Urinary bladder (tissue), 4 donors: ENCODE results near the gene HSD3B7. TPM values are rescaled to one million over a fixed set of nuclear protein-coding genes. Genes with fewer than 3 reads are reported as not detected.

ENCODE experiments used
- DNase-seq: peaks from one replicate; pipeline ENCODE4 v3.0.0-alpha.2; 2015; ENCODE audit errors: extremely low spot score
- H3K27ac ChIP-seq: one replicate; pipeline ENCODE4 v1.5.1; 2013; ENCODE audit warnings: low read depth, mild to moderate bottlenecking, moderate library complexity
- H3K36me3 ChIP-seq: one replicate; pipeline ENCODE4 v1.6.1; 2013; ENCODE audit warnings: mild to moderate bottlenecking, moderate library complexity; ENCODE audit not compliant: insufficient read depth
- H3K4me1 ChIP-seq: one replicate; pipeline ENCODE4 v1.6.1; 2013; ENCODE audit warnings: mild to moderate bottlenecking, moderate library complexity; ENCODE audit not compliant: insufficient read depth
- H3K4me3 ChIP-seq: one replicate; pipeline ENCODE4 v1.5.1; 2013; ENCODE audit warnings: low read depth, low read length
- WGBS: extraction: QIAGEN DNeasy Blood & Tissue Kit; methylation state at CpG from one replicate; pipeline ENCODE4 v1.1.7; 2013; 5-methylcytosine and 5-hydroxymethylcytosine counted together
- polyA plus RNA-seq: library from polyadenylated mRNA; stranded (reverse); fragments of 200-250 nt; gene quantifications from one replicate; pipeline ENCODE4 v1.2.3, GENCODE V29; 2013
- total RNA-seq: library from RNA; depleted of rRNA; stranded (reverse); fragments of >200 nt; gene quantifications from one replicate; pipeline ENCODE4 v1.2.3, GENCODE V29; 2014
- donor health status: healthy with polysubstance abuse.
- donor health status: healthy.

HSD3B7 gene
- total and polyA plus RNA-seq, 2 donors, result 11.0 to 20.3 TPM

DNA sequence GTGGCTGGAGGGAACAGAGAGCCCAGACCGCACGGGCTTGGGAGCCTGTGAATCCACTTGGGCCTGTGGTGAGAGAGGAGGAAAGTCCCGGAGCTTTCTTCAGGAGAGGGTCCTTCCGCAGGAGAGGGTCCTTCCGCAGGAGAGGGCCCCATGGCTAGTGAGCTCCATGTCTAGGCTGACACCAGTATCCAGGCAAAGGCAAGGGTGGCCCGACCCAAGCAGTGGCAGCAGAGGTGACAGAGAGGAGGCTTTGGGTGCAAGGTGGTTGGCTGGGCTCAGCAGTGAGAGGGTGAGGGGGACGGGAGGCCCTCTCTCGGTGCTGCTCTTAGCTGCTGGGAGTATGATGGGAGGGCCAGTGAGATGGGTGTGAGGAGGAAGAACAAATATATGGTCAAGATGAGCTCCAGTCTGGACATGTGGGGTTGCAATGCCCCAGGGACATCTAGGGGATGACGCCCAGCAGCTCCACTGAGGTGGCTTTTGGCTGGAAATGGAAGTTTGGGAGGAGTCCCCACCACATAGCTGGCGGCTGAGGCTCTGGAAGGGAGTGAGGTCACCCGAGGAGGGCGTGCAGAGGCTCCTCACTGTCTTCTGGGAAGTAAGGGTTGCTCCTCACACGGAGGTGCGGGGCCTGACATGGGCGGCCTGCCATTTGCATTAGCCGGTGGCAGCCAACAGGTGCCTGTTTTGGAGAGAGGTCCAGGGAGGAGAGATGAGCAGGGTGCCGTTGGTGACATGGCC is 2.3 kb upstream of the HSD3B7 start:
- Histone ChIP-seq H3K36me3 (peaks cover 17% of the 10 kb centered on the region), H3K27ac (no peak overlapping the region)
- DNase-seq, result no peak

DNA sequence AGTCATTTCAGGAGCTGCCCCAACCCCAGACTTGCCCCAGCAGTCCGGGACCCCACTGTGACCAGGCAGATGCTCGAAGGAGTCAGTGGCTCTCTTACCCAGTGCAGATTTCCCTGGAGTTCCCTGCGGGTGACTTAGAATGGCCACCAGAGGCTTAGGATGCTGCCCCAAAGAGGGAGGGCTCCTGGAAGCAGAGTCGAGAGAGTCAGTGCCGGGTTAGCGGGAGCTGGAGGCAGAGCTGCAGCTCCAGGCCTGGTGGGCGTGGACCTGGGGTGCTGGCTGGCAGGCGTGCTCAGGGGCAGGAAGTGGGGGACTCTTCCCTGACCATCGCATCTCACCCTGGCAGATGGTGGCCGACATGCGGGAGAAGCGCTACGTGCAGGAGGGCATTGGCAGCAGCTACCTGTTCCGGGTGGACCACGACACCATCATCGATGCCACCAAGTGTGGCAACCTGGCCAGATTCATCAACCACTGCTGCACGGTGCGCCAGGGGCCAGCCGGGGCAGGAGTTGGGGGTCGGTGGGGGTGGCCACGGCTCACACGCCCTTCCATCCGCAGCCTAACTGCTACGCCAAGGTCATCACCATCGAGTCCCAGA is 1.6 kb upstream of the HSD3B7 start:
- H3K4me3 ChIP-seq, result no peak overlapping the region
- WGBS, result 84% methylated on average over 25 of the region's 25 CpGs
- no peaks in the 10 kb centered on the region for H3K4me1 ChIP-seq
- no peak overlapping the region for H3K27ac ChIP-seq
- DNase-seq, result no peak
- peaks cover 17% of the 10 kb centered on the region for H3K36me3 ChIP-seq

More for the DNA sequence above, 2.3 kb upstream of the HSD3B7 start:
- 76% methylated on average over 17 of the region's 17 CpGs for WGBS
- Histone ChIP-seq H3K4me1 (no peaks in the 10 kb centered on the region), H3K4me3 (no peak overlapping the region)

DNA sequence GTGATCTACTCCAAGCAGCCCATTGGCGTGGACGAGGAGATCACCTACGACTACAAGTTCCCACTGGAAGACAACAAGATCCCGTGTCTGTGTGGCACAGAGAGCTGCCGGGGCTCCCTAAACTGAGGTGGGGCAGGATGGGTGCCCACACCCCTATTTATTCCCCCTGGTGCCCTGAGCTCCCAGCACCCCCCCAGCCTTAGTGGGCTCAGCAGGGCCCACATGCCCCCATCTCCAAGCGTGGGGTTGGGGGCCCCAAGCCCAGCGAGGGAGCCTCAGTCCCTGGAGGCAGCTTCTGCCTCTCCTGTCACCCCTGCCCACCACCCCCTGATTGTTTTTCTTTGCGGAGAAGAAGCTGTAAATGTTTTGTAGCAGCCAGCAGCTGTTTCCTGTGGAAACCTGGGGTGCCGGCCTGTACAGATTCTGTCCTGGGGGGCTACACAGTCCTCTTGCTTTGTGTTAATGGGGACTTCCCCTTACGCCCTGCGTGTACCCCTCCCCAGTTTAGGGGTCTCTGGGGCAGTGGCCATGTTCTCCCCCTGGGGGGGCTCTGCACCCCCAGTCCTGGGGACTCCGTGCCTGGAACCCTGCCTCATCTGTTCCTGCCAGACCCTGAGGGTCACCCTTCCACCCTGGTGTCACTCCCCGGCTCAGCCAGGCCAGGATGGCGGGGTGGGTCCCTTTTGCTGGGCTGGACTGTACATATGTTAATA is 953 bp upstream of the HSD3B7 start:
- WGBS, result 77% methylated on average over 14 of the region's 14 CpGs
- Histone ChIP-seq H3K4me3 (no peak overlapping the region), H3K27ac (no peak overlapping the region), H3K4me1 (no peaks in the 10 kb centered on the region), H3K36me3 (peaks cover 17% of the 10 kb centered on the region)
- DNase-seq, result no peak

DNA sequence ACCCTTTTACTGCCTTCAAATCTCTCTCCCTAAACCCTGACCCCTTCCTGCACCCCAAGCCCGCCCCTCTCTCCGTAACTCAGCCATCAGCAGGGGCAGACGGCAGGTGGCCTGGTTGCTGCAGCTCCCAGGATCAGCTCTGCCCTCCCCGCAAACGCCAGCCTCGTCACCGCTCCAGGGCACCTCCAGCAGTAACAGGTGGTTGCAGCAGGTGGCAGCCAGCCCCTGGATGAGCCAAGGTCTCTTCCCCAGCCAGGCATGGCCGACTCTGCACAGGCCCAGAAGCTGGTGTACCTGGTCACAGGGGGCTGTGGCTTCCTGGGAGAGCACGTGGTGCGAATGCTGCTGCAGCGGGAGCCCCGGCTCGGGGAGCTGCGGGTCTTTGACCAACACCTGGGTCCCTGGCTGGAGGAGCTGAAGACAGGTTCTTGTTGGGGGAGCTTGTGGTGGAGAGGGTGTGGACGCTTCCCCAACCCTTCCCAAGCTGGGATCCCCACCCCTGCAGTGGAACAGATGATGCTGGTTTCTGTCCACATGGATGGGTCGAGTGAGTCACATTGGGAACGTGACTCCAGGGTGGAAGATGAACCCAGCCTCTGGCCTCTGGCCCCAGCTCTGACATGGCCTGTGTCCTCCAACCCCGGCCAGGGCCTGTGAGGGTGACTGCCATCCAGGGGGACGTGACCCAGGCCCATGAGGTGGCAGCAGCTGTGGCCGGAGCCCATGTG is 558 bp downstream of the HSD3B7 start:
- Histone ChIP-seq H3K27ac (no peak overlapping the region), H3K4me3 (peak overlapping the region; percentile 15), H3K36me3 (peaks cover 10% of the 10 kb centered on the region)

DNA sequence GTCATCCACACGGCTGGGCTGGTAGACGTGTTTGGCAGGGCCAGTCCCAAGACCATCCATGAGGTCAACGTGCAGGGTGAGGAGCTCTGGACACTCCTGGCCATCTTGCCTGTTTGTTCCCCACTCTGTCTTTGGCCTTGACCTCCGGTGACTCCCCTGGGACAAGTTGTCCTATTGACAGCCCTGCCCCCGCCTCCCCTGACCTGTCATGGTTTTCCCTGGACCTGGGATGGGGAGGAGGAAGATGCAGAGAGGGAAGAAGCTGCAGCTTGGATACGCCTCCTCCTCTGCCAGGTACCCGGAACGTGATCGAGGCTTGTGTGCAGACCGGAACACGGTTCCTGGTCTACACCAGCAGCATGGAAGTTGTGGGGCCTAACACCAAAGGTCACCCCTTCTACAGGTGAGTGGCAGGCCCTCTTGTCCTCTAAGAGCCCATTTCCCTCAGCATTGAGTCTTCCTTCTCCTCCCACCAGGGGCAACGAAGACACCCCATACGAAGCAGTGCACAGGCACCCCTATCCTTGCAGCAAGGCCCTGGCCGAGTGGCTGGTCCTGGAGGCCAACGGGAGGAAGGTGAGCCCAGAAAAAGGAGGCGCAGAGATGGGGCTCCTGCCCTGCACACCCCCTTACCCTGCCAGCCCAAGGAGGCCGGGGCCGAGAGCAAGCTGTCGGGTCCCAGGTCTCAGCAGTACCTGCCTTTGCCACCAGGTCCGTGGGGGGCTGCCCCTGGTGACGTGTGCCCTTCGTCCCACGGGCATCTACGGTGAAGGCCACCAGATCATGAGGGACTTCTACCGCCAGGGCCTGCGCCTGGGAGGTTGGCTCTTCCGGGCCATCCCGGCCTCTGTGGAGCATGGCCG is 1.4 kb downstream of the HSD3B7 start:
- 88% methylated on average over 29 of the region's 29 CpGs for WGBS
- H3K27ac ChIP-seq, result no peak overlapping the region
- peaks cover 6% of the 10 kb centered on the region for H3K36me3 ChIP-seq
- no peak for DNase-seq
- no peaks in the 10 kb centered on the region for H3K4me1 ChIP-seq
- H3K4me3 ChIP-seq, result no peak overlapping the region

More for the DNA sequence above, 558 bp downstream of the HSD3B7 start:
- H3K4me1 ChIP-seq, result no peaks in the 10 kb centered on the region
- no peak for DNase-seq
- 52% methylated on average over 20 of the region's 20 CpGs for WGBS

DNA sequence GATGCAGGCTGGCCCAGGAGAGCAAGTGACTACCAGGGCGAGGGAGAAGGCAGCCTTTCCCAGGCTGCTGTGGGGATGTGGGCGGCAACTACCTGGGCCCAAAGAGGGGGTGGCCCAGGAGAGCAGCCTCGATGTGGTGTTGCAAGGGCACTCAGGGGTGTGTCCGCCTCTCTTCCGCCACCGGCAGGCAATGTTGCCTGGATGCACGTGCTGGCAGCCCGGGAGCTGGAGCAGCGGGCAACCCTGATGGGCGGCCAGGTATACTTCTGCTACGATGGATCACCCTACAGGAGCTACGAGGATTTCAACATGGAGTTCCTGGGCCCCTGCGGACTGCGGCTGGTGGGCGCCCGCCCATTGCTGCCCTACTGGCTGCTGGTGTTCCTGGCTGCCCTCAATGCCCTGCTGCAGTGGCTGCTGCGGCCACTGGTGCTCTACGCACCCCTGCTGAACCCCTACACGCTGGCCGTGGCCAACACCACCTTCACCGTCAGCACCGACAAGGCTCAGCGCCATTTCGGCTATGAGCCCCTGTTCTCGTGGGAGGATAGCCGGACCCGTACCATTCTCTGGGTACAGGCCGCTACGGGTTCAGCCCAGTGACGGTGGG is 2.7 kb downstream of the HSD3B7 start:
- WGBS, result 95% methylated on average over 30 of the region's 30 CpGs
- Histone ChIP-seq H3K4me3 (no peak overlapping the region), H3K36me3 (peaks cover 4% of the 10 kb centered on the region), H3K4me1 (no peaks in the 10 kb centered on the region), H3K27ac (no peak overlapping the region)
- no peak for DNase-seq

DNA sequence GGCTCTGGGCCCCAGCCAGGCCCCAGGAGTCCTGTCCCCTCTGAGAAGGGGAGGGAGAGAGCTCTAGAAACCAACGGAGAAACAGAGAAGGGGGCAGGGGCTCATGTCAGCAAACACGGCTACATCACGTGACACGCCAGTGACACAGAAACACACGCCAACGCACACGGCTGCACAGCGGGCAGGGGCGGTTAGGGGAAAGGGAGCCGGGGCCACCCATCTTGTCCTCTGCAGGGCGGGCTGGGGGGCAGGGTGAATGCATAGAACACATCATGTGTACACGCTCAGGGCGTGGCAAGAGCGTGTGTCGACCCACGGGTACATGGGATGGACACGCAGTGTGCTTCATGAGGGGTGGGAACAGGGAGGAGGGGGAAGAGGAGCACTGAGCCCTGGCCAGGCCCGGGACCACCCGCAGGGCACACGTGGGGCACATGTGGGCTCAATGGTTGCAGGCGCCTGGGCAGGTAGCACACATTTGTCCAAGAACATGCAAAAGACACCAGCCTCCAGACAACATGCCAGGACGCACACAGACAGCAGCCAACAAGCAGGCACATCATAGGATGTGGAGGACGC is 4.6 kb downstream of the HSD3B7 start:
- Histone ChIP-seq H3K4me3 (no peak overlapping the region), H3K36me3 (no peaks in the 10 kb centered on the region), H3K4me1 (no peaks in the 10 kb centered on the region), H3K27ac (no peak overlapping the region)
- 87% methylated on average over 23 of the region's 23 CpGs for WGBS
- no peak for DNase-seq

- 73% methylated on average over 12 of the region's 12 CpGs for WGBS
- no peak overlapping the region for H3K27ac ChIP-seq
- H3K4me3 ChIP-seq, result no peak overlapping the region
- no peaks in the 10 kb centered on the region for H3K4me1 ChIP-seq
- H3K36me3 ChIP-seq, result no peaks in the 10 kb centered on the region
- DNase-seq, result no peak
These were observed 5.1 kb downstream of the HSD3B7 start for GRCh38 chr16:30990105-30990504.

GRCh38 chr16:30991052-30991451 is 6.0 kb downstream of the HSD3B7 start:
- WGBS, result 82% methylated on average over 8 of the region's 8 CpGs
- Histone ChIP-seq H3K4me1 (no peaks in the 10 kb centered on the region), H3K27ac (no peak overlapping the region), H3K36me3 (no peaks in the 10 kb centered on the region), H3K4me3 (no peak overlapping the region)
- DNase-seq, result no peak

DNA sequence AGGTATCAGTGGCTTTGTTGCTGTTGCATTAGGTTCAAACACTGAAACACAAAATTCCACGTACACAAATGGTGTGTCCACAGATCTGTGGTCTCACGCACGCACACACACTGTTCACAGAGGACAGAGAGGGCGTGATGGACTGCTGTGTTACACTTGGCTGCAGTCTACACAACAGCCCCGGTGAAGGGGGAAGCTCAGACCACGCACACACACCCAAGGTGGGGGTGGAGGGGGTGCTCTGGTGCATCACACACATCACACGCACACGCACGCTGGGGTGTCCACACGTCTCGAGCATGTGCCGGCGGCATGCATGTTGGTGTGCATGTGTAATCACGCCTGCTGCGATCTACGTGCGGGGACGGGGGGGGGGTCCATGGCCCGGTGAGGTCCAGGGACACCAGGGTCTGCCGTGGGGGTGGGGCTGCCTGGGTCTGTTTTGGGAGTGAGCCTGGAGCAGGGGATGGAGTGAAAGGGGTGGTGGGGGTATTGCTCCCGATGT is 7.3 kb downstream of the HSD3B7 start:
- 87% methylated on average over 21 of the region's 21 CpGs for WGBS
- DNase-seq, result no peak
- no peak overlapping the region for H3K4me3 ChIP-seq
- no peaks in the 10 kb centered on the region for H3K4me1 ChIP-seq
- H3K36me3 ChIP-seq, result no peaks in the 10 kb centered on the region
- no peak overlapping the region for H3K27ac ChIP-seq

DNA sequence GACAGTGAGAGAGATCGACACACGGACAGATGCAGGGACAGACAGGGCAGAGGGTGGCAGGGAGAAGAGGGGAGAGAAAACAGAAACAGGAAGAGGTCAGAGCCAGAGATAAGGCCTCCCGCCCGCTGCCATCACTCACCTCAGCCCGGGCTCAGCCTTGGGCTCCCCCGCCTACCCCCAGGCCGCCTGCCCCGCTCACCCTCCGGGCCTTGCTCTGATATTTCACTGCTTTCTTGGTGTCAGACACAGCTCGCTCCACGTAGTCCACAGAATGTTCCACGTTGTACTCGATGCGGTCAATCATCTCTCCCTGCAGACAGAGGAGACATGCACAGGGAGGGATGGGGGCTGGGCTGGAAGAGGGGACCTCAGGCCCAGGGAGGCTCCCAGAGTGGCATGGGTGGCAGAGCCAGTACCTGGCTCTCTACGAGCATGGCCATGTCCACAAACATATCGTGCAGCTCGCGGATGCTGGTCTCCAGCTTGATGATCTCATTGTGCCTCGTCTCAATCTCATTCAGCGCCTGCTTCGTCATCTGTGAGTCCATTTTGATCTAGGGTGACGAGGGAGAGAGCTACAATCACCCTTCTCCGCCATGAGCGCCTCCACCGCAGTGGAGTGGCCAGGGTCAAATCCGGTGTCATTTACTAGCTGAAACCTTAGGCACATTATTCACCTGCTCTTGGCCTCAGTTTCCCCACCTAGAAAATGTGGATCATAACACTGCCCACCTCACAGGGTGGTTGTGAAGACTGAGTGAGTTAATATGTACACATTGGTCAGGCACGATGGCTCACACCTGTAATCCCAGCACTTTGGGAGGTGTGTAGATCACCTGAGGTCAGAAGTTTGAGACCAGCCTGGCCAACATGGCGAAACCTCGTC is 8.2 kb downstream of the HSD3B7 start:
- Histone ChIP-seq H3K4me1 (no peaks in the 10 kb centered on the region), H3K4me3 (no peak overlapping the region), H3K36me3 (no peaks in the 10 kb centered on the region), H3K27ac (no peak overlapping the region)
- WGBS, result 85% methylated on average over 29 of the region's 29 CpGs
- no peak for DNase-seq
